PFSK-1 (cell line): ENCODE data around the gene CCDC102A.

Experiments
- POLR2AphosphoS5 ChIP-seq: IDR thresholded peaks from 2 replicates; pipeline ENCODE4 v1.6.1; 2012; ENCODE audit warnings: low read depth, mild to moderate bottlenecking, control low read depth, low read length, moderate library complexity
- REST ChIP-seq, 2 experiments: IDR thresholded peaks; 2 replicates each; pipeline versions ENCODE4 v1.6.1 to v1.8.0; 2011 to 2012; ENCODE audit warnings: low read depth in 2 of 2, low read length in 2 of 2, control low read depth in 1 of 2, inconsistent platforms in 1 of 2, mild to moderate bottlenecking in 1 of 2, moderate library complexity in 1 of 2; ENCODE audit not compliant: insufficient read depth in 1 of 2
- SIN3A ChIP-seq: IDR thresholded peaks from 2 replicates; pipeline ENCODE4 v1.6.1; 2012; ENCODE audit warnings: mild to moderate bottlenecking, low read length, moderate library complexity, borderline replicate concordance; ENCODE audit not compliant: insufficient read depth
- TAF1 ChIP-seq: IDR thresholded peaks from 2 replicates; pipeline ENCODE4 v1.6.1; 2012; ENCODE audit warnings: low read length, control low read depth, borderline replicate concordance; ENCODE audit not compliant: insufficient read depth

- TF ChIP-seq REST (IDR thresholded peaks at IDR 0.05; ENCODE audit: insufficient read depth in 1 of 2, low read depth in 2 of 2, low read length in 2 of 2) (no peak), TAF1 (no peak), POLR2AphosphoS5 (no peak), SIN3A (no peak)
Observed at GRCh38 chr16:57497121-57497520, 39.2 kb downstream of the CCDC102A start.
